Measurements from ENCODE around the gene AFF2.

DNA sequence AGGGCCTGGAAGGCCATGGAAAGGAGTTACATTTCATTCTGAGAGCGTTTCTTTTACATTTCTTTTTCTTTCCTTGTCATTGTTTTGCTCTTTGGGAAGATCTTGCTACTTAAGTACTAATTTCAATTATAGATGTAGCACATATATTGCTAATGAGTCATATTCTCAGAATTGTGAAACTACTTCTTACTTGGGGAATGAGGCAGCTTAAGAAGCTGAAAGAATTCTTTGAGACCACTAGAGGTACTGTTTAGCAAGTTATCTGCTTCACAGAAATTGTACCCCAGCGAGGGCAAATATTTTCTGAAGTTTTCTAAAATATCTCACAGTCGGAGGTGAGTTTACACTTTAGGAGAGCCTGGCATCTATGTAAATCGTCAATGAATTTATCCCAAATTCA lies 100.6 kb downstream of the AFF2 start:
- TF ChIP-seq, protein P1, sequence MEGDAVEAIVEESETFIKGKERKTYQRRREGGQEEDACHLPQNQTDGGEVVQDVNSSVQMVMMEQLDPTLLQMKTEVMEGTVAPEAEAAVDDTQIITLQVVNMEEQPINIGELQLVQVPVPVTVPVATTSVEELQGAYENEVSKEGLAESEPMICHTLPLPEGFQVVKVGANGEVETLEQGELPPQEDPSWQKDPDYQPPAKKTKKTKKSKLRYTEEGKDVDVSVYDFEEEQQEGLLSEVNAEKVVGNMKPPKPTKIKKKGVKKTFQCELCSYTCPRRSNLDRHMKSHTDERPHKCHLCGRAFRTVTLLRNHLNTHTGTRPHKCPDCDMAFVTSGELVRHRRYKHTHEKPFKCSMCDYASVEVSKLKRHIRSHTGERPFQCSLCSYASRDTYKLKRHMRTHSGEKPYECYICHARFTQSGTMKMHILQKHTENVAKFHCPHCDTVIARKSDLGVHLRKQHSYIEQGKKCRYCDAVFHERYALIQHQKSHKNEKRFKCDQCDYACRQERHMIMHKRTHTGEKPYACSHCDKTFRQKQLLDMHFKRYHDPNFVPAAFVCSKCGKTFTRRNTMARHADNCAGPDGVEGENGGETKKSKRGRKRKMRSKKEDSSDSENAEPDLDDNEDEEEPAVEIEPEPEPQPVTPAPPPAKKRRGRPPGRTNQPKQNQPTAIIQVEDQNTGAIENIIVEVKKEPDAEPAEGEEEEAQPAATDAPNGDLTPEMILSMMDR (IDR thresholded peaks at IDR 0.05), result no peak
- TF ChIP-seq POLR2AphosphoS5 (IDR thresholded peaks at IDR 0.05; ENCODE audit: low read depth, low read length), result no peak
- TF ChIP-seq CHD2 (IDR thresholded peaks at IDR 0.05; ENCODE audit: low read length, partially characterized antibody), result no peak
- no peak for TF ChIP-seq GABPA (IDR thresholded peaks at IDR 0.05; ENCODE audit: low read depth)

All from SK-N-SH (cell line).